Inflammatory macrophage (primary cell): ENCODE results near the gene ALCAM.
A peak's percentile ranks its signal among the peaks of the same experiment; 100 is the strongest.

ENCODE experiments used
- DNase-seq, 2 donors: peaks; one replicate each; pipeline ENCODE4 v3.0.0-alpha.2; 2020 to 2022

ALCAM gene

GRCh38 chr3:105430455-105430854, 63.7 kb downstream of the ALCAM start:
- DNase-seq = peak; percentile 36 to 44

- no peak for DNase-seq
These were observed 64.5 kb downstream of the ALCAM start for GRCh38 chr3:105431200-105431599.

- no peak for DNase-seq
These were observed 68.6 kb downstream of the ALCAM start for GRCh38 chr3:105435277-105435676.

- DNase-seq = no peak
These were observed 70.0 kb downstream of the ALCAM start for GRCh38 chr3:105436687-105437086.

GRCh38 chr3:105440113-105440512, 73.4 kb downstream of the ALCAM start:
- no peak for DNase-seq

GRCh38 chr3:105444725-105445124, 78.0 kb downstream of the ALCAM start:
- DNase-seq = no peak

GRCh38 chr3:105448338-105448982, 81.8 kb downstream of the ALCAM start:
- no peak for DNase-seq

- DNase-seq = no peak
These were observed 82.7 kb downstream of the ALCAM start for GRCh38 chr3:105449414-105449813.

- no peak for DNase-seq
These were observed 89.3 kb downstream of the ALCAM start for GRCh38 chr3:105456017-105456416.

- DNase-seq = no peak
These were observed 92.0 kb downstream of the ALCAM start for GRCh38 chr3:105458518-105459215.

GRCh38 chr3:105459566-105460290, 93.0 kb downstream of the ALCAM start:
- DNase-seq = no peak

GRCh38 chr3:105463620-105464019, 96.9 kb downstream of the ALCAM start:
- no peak for DNase-seq

GRCh38 chr3:105465251-105465853, 98.6 kb downstream of the ALCAM start:
- no peak for DNase-seq

GRCh38 chr3:105466072-105466471, 99.4 kb downstream of the ALCAM start:
- DNase-seq = no peak

- no peak for DNase-seq
These were observed 100.0 kb downstream of the ALCAM start for GRCh38 chr3:105466495-105467404.

- DNase-seq = no peak
These were observed 104.1 kb downstream of the ALCAM start for GRCh38 chr3:105470851-105471250.

- DNase-seq = no peak
These were observed 107.0 kb downstream of the ALCAM start for GRCh38 chr3:105473521-105474223.

- no peak for DNase-seq
These were observed 114.1 kb downstream of the ALCAM start for GRCh38 chr3:105480768-105481167.

- DNase-seq = no peak
These were observed 116.8 kb downstream of the ALCAM start for GRCh38 chr3:105483476-105483875.

- no peak for DNase-seq
These were observed 123.3 kb downstream of the ALCAM start for GRCh38 chr3:105490045-105490444.

GRCh38 chr3:105493305-105493892, 126.7 kb downstream of the ALCAM start:
- no peak for DNase-seq
